ENCODE measurements around the gene ATRNL1.

Gene ATRNL1

DNA sequence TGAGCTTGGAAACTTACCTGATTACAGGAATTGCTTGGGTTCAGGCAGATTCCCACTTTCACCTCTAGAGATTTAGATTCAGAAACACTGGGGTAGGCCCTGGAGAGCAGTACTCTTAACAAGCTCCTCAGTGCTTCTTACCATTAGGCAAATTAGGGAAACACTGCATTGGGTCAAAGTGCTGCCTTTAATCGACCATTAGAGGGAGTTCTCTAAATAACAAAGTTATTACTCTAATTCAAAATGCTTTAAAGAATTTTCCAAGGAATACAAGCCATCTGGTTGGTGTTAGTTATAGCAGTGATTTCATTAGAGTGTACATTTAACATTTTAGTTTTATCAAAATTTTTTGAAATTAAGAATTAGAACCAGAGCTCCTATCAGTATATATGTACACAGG lies 855.3 kb downstream of the ATRNL1 start:
- H3K9me3 ChIP-seq: no peaks in the 10 kb centered on the region
- DNase-seq: no peak
- no peaks in the 10 kb centered on the region for H3K27me3 ChIP-seq
- no peak overlapping the region for H3K4me3 ChIP-seq (ENCODE audit: low read depth, low read length)
- TF ChIP-seq, protein P1, sequence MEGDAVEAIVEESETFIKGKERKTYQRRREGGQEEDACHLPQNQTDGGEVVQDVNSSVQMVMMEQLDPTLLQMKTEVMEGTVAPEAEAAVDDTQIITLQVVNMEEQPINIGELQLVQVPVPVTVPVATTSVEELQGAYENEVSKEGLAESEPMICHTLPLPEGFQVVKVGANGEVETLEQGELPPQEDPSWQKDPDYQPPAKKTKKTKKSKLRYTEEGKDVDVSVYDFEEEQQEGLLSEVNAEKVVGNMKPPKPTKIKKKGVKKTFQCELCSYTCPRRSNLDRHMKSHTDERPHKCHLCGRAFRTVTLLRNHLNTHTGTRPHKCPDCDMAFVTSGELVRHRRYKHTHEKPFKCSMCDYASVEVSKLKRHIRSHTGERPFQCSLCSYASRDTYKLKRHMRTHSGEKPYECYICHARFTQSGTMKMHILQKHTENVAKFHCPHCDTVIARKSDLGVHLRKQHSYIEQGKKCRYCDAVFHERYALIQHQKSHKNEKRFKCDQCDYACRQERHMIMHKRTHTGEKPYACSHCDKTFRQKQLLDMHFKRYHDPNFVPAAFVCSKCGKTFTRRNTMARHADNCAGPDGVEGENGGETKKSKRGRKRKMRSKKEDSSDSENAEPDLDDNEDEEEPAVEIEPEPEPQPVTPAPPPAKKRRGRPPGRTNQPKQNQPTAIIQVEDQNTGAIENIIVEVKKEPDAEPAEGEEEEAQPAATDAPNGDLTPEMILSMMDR (IDR thresholded peaks at IDR 0.05; ENCODE audit: low read depth, low read length): 0 out of 2 replicates have a peak, but pooled peaks have one; percentile 9
- H3K4me1 ChIP-seq: no peaks in the 10 kb centered on the region
- no peaks in the 10 kb centered on the region for H3K36me3 ChIP-seq

GRCh38 chr10:115949282-115949844 lies 856.2 kb downstream of the ATRNL1 start:
- H3K27me3 ChIP-seq: no peaks in the 10 kb centered on the region
- H3K36me3 ChIP-seq: no peaks in the 10 kb centered on the region
- TF ChIP-seq, protein P1 (IDR thresholded peaks at IDR 0.05; ENCODE audit: low read depth, low read length): no peak
- DNase-seq: no peak
- H3K4me1 ChIP-seq: no peaks in the 10 kb centered on the region
- no peak overlapping the region for H3K4me3 ChIP-seq (ENCODE audit: low read depth, low read length)
- H3K9me3 ChIP-seq: no peaks in the 10 kb centered on the region

- Histone ChIP-seq H3K9me3 (no peaks in the 10 kb centered on the region), H3K4me1 (no peaks in the 10 kb centered on the region), H3K27me3 (no peaks in the 10 kb centered on the region), H3K36me3 (no peaks in the 10 kb centered on the region), H3K4me3 (ENCODE audit: low read depth, low read length) (no peak overlapping the region)
- no peak for DNase-seq
- TF ChIP-seq, protein P1 (IDR thresholded peaks at IDR 0.05; ENCODE audit: low read depth, low read length): no peak
Observed at GRCh38 chr10:115950320-115950719, 857.2 kb downstream of the ATRNL1 start.

- Histone ChIP-seq H3K4me3 (ENCODE audit: low read depth, low read length) (no peak overlapping the region), H3K27me3 (no peaks in the 10 kb centered on the region), H3K36me3 (no peaks in the 10 kb centered on the region), H3K9me3 (no peaks in the 10 kb centered on the region), H3K4me1 (no peaks in the 10 kb centered on the region)
- TF ChIP-seq, protein P1 (IDR thresholded peaks at IDR 0.05; ENCODE audit: low read depth, low read length): no peak
- DNase-seq: no peak
Observed at GRCh38 chr10:115951242-115951641, 858.1 kb downstream of the ATRNL1 start.

DNA sequence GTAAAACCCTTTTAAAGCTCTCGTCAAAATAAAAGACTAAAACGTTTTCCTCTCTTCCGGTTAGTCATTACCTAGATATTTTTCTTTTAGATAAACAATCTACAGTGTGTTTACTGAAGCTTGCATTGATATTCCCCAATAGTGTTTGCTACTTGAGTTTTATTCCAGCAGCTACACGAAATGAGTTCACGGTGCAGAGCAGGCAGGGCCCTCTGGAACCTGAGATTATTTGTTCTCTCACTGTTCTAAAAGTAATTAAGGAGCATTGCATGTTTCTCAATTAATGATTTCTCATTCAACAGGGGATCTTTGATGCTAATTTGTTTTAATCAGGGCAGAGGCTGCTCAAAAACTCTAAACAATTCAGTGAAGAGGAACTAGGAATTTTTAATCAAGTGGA lies 860.1 kb downstream of the ATRNL1 start:
- H3K4me3 ChIP-seq (ENCODE audit: low read depth, low read length): no peak overlapping the region
- H3K36me3 ChIP-seq: no peaks in the 10 kb centered on the region
- TF ChIP-seq, protein P1 (IDR thresholded peaks at IDR 0.05; ENCODE audit: low read depth, low read length): no peak
- H3K4me1 ChIP-seq: no peaks in the 10 kb centered on the region
- no peaks in the 10 kb centered on the region for H3K9me3 ChIP-seq
- H3K27me3 ChIP-seq: no peaks in the 10 kb centered on the region
- DNase-seq: no peak

DNA sequence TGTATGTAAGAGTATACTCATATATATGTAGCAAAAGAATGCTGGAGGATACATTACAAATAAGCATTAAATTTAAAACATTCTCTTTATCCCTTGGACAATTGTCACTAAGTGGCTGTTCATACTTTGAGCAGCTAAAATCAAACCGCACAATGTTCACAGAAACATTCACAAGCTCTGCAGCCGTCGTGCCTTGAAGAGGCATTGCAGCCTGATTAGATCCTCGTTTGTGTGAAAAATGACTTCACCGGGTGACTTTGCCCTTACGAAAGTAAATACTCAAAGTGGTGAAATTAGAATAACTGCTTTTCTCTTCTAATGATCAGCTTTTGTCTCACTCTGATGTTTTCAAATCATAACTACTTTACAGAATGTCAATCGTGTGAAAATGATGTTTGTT lies 860.8 kb downstream of the ATRNL1 start:
- no peaks in the 10 kb centered on the region for H3K4me1 ChIP-seq
- DNase-seq: no peak
- H3K9me3 ChIP-seq: no peaks in the 10 kb centered on the region

More for the DNA sequence above, 860.8 kb downstream of the ATRNL1 start:
- TF ChIP-seq, protein P1 (IDR thresholded peaks at IDR 0.05; ENCODE audit: low read depth, low read length): no peak
- Histone ChIP-seq H3K27me3 (no peaks in the 10 kb centered on the region), H3K4me3 (ENCODE audit: low read depth, low read length) (no peak overlapping the region), H3K36me3 (no peaks in the 10 kb centered on the region)

All from BE2C (cell line).